D721Med (cell line): ENCODE results near the gene PDIA5.

Experiments used
- DNase-seq: peaks from one replicate; pipeline ENCODE4 v3.0.0; 2011; ENCODE audit warnings: low spot score; ENCODE audit not compliant: insufficient read length
- FAIRE-seq: peaks from 2 replicates; lab custom pipeline; 2011; peaks lifted over from hg19 to GRCh38; lab: Jason Lieb, UNC
- TF ChIP-seq, protein P1 (sequence below): IDR thresholded peaks from 2 replicates; pipeline ENCODE4 v1.5.1; 2012; ENCODE audit warnings: mild to moderate bottlenecking, control low read depth; ENCODE audit not compliant: insufficient read depth; ENCODE audit errors: missing control alignments

The PDIA5 gene

GRCh38 chr3:123130079-123130750, 63.4 kb downstream of the PDIA5 start:
- DNase-seq (no peak), FAIRE-seq (no peak)
- TF ChIP-seq, protein P1, sequence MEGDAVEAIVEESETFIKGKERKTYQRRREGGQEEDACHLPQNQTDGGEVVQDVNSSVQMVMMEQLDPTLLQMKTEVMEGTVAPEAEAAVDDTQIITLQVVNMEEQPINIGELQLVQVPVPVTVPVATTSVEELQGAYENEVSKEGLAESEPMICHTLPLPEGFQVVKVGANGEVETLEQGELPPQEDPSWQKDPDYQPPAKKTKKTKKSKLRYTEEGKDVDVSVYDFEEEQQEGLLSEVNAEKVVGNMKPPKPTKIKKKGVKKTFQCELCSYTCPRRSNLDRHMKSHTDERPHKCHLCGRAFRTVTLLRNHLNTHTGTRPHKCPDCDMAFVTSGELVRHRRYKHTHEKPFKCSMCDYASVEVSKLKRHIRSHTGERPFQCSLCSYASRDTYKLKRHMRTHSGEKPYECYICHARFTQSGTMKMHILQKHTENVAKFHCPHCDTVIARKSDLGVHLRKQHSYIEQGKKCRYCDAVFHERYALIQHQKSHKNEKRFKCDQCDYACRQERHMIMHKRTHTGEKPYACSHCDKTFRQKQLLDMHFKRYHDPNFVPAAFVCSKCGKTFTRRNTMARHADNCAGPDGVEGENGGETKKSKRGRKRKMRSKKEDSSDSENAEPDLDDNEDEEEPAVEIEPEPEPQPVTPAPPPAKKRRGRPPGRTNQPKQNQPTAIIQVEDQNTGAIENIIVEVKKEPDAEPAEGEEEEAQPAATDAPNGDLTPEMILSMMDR = no peak

DNA sequence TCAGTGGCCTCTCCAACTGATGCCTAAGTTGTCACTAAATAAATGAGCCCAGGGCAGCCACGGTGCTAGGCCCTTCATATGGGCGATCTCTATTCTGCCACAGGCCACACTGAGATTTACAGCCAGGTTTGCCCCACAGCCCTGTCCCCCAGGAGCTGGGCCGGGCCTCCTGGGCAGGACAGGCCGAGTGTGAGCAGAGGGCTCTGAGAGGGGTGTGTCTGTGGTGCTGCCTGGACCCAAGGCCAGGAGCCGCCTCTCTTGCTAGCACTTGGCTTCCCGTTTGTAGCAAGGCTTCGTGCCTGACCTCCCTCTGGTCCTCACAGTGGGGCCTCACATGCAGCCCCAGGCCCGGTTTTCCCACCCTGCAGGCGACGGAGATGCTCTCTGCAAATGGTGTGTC, 67.8 kb downstream of the PDIA5 start:
- DNase-seq (no peak), FAIRE-seq (no peak)
- TF ChIP-seq, protein P1 = no peak

GRCh38 chr3:123137001-123137400, 70.2 kb downstream of the PDIA5 start:
- no peak for FAIRE-seq
- TF ChIP-seq, protein P1 = no peak
- no peak for DNase-seq

DNA sequence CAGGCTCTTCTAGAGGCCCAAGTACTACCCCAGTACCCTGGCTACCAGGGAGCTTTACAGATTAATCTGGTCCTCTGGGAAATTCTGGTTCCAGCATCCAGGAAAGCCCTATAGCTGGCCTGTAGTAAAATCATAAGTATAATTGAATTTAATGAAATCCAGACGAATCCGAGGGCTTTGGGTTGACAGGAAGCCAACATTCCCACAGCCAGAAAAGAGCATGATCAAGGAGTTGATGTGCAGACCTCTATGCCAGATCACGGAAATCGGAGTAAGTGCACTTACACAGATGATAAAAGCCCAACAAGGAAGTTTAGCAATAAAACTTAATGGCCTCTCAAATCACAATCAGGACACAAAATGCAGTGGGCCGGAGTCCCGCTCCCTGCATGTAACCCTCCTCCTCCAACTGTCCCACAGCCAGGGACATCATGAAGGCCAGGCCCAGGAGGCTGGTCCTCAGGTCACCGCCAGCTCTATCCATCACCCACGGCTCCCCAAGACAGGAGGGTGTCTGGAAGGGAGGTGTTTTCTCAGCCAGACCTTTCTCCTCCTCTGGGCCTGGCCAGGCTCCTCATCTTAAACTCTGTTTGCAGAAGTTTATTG, 72.1 kb downstream of the PDIA5 start:
- TF ChIP-seq, protein P1 = no peak
- FAIRE-seq = no peak
- DNase-seq = no peak

DNA sequence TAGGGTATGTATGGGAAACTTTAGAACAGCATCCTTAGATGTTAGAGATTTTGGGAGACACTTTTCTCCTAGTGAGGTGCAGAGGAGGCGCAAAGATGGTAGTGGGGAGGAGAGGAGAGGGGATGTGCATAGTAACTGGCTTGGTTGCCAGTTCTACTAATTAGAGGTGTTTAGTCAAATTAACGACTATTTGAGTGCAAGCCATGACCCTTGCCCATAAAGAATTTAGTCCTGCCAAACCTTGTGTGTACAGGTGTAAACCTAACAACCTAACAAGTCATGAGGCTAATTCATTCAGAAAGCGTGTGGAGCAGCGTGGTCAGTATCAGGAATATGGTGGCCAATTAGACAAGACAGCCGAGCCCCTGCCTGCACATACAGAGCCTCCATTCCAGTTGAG, 72.7 kb downstream of the PDIA5 start:
- TF ChIP-seq, protein P1 = no peak
- DNase-seq (no peak), FAIRE-seq (no peak)

GRCh38 chr3:123140550-123140949, 73.7 kb downstream of the PDIA5 start:
- TF ChIP-seq, protein P1 = no peak
- FAIRE-seq = no peak
- DNase-seq = no peak

DNA sequence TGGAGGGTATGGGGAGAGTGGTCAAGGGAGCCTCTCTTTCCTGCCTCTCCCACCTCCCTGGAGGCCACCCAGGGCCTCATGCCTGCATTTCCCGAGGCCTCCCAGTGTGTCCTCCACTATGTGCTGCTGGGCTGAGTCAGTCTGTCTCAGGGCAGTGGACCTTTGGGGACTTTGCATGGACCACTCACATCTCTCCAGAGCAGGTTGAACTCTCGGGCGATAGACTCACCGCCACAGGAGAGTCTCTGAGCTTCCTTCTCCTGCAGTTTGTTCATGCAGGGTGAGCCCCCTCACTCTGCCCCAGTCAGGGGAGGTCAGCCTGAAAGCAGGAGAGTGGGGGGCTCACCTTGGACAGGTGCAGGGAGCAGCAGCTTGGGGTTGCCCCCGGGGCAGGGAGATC, 74.5 kb downstream of the PDIA5 start:
- FAIRE-seq = no peak
- no peak for DNase-seq
- TF ChIP-seq, protein P1 = no peak
